Measurements from ENCODE around the gene C10orf62.

GRCh38 chr10:97632949-97633884 lies 43.7 kb downstream of the C10orf62 start, which contains the start of gene MORN4:
- no peak for TF ChIP-seq POLR2A (IDR thresholded peaks at IDR 0.05; ENCODE audit: low read depth, low read length)
- TF ChIP-seq POLR2AphosphoS5 (IDR thresholded peaks at IDR 0.05; ENCODE audit: low read depth, low read length): no peak
- TF ChIP-seq TAF1 (IDR thresholded peaks at IDR 0.05; ENCODE audit: low read depth, low read length): peak; percentile 51; the same call in 1 of the 2 replicates

All from GM12891 (cell line).